HepG2 (cell line): Measurements from ENCODE around the gene PIRT. TPM values are rescaled to one million over a fixed set of nuclear protein-coding genes. Genes with fewer than 3 reads are reported as not detected.

Source experiments
- ATAC-seq: fragments of 200-7000 bp; cut with Tn5 transposase; 3 replicates; pipeline ENCODE4 v1.9.1; 2020; ENCODE audit warnings: mild to moderate bottlenecking, moderate library complexity
- BruUV-seq: library from RNA; stranded (reverse); fragments of 400-500 nt; replicated peaks from 2 replicates; lab custom pipeline; 2021; lab: Mats Ljungman, UMichigan
- CTCF ChIA-PET: fragments of 300-600 bp; formaldehyde crosslinking; extraction: SDS; loops from one replicate; lab custom pipeline; 2021; ENCODE audit warnings: low total read pairs, inconsistent platforms, low intra/inter-chr PET ratio; lab: Yijun Ruan, JAX
- POLR2A ChIA-PET: fragments of 350-600 bp; sonication (Branson Sonifier 250); formaldehyde crosslinking; loops from one replicate; lab custom pipeline; 2020; ENCODE audit warnings: antibody characterized with exemption, inconsistent platforms; lab: Yijun Ruan, JAX
- DNase-seq: peaks from one replicate; pipeline ENCODE4 v3.0.0-alpha.2; 2015; ENCODE audit warnings: low spot score
- FAIRE-seq: peaks from 3 replicates; lab custom pipeline; 2011; peaks lifted over from hg19 to GRCh38; lab: Jason Lieb, UNC
- H2AFZ ChIP-seq: one replicate; pipeline ENCODE4 v1.6.1; 2011; ENCODE audit warnings: low read length, inconsistent platforms
- H3K27ac ChIP-seq: fragments of 300-600 bp; 3 replicates; pipeline ENCODE4 v1.8.0; 2011; ENCODE audit warnings: mixed run types, mild to moderate bottlenecking, mixed read lengths, low read length, inconsistent platforms; ENCODE audit not compliant: insufficient read depth; ENCODE audit errors: extremely low read length
- H3K27me3 ChIP-seq, 2 experiments: fragments of 200-600 bp in 1 of 2; 2 replicates in 1 of 2; 3 replicates in 1 of 2; pipeline versions ENCODE4 v1.6.0 to v1.8.0; 2011; ENCODE audit warnings: low read length in 2 of 2, mild to moderate bottlenecking in 2 of 2, moderate library complexity in 2 of 2, inconsistent platforms in 1 of 2; ENCODE audit not compliant: insufficient read depth in 2 of 2, control insufficient read depth in 1 of 2
- H3K36me3 ChIP-seq, 2 experiments: fragments of 200-600 bp in 1 of 2; replicated peaks in 1 of 2; 2 replicates in 1 of 2; 3 replicates in 1 of 2; pipeline versions ENCODE4 v1.5.1 to v1.8.0; 2011; ENCODE audit warnings: low read length in 2 of 2, inconsistent platforms in 1 of 2; ENCODE audit not compliant: insufficient read depth in 2 of 2, control insufficient read depth in 1 of 2
- H3K4me1 ChIP-seq: 2 replicates; pipeline ENCODE4 v1.5.1; 2012; ENCODE audit warnings: low read length, inconsistent platforms; ENCODE audit not compliant: insufficient read depth
- H3K4me2 ChIP-seq: 2 replicates; pipeline ENCODE4 v1.6.0; 2011; ENCODE audit warnings: low read depth, low read length, inconsistent platforms
- H3K4me3 ChIP-seq, 3 experiments: fragments of 200-600 bp in 1 of 3; sonication (generic), shearing (Covaris generic) in 1 of 3; replicated peaks in 1 of 3; 2 replicates each; pipeline ENCODE4 v1.5.1; 2011 to 2016; ENCODE audit warnings: low read length in 3 of 3, inconsistent platforms in 2 of 3, low read depth in 2 of 3, mild to moderate bottlenecking in 2 of 3, control low read depth in 1 of 3, mixed read lengths in 1 of 3; ENCODE audit not compliant: insufficient read depth in 1 of 3
- H3K79me2 ChIP-seq: one replicate; pipeline ENCODE4 v1.6.1; 2011; ENCODE audit warnings: low read length, inconsistent platforms; ENCODE audit not compliant: insufficient read depth
- H3K9ac ChIP-seq: 2 replicates; pipeline ENCODE4 v1.6.0; 2011; ENCODE audit warnings: mild to moderate bottlenecking, low read depth, low read length, inconsistent platforms; ENCODE audit not compliant: insufficient read depth
- H3K9me3 ChIP-seq: 2 replicates; pipeline ENCODE4 v1.5.1; 2012; ENCODE audit warnings: mild to moderate bottlenecking, low read length
- H4K20me1 ChIP-seq: 2 replicates; pipeline ENCODE4 v1.6.0; 2011; ENCODE audit warnings: inconsistent platforms, mild to moderate bottlenecking, low read length, moderate library complexity; ENCODE audit not compliant: insufficient read depth
- FOXM1 ChIP-seq: sonication (generic); formaldehyde crosslinking; IDR thresholded peaks from 2 replicates; pipeline ENCODE4 v1.5.0; 2020; ENCODE audit warnings: missing genetic modification reagents
- GPBP1L1 ChIP-seq: sonication (generic); formaldehyde crosslinking; IDR thresholded peaks from 2 replicates; pipeline ENCODE4 v1.5.0; 2020; ENCODE audit warnings: mild to moderate bottlenecking, missing genetic modification reagents
- HCFC1 ChIP-seq: fragments of 150-350 bp; IDR thresholded peaks from 2 replicates; pipeline ENCODE4 v1.6.1; 2014; ENCODE audit warnings: low read depth, low read length
- KAT7 ChIP-seq: IDR thresholded peaks from 2 replicates; pipeline ENCODE4 v1.6.1; 2018; ENCODE audit warnings: borderline replicate concordance, missing compliant biosample characterization
- KLF15 ChIP-seq: sonication (generic); formaldehyde crosslinking; IDR thresholded peaks from 2 replicates; pipeline ENCODE4 v1.8.1; 2023; ENCODE audit warnings: borderline replicate concordance, mild to moderate bottlenecking, inconsistent platforms, missing genetic modification reagents, mixed read lengths
- KMT2B ChIP-seq: IDR thresholded peaks from 2 replicates; pipeline ENCODE4 v1.6.1; 2016; ENCODE audit warnings: missing genetic modification reagents, missing compliant biosample characterization
- MAFF ChIP-seq: IDR thresholded peaks from 2 replicates; pipeline ENCODE4 v1.6.1; 2011; ENCODE audit warnings: low read depth, low read length, improper control_type of control experiment
- ZC3H4 ChIP-seq: sonication (generic); formaldehyde crosslinking; IDR thresholded peaks from 2 replicates; pipeline ENCODE4 v1.4.0; 2020; ENCODE audit warnings: missing genetic modification reagents, borderline replicate concordance
- ZMYM3 ChIP-seq: sonication (generic); formaldehyde crosslinking; IDR thresholded peaks from 2 replicates; pipeline ENCODE4 v1.5.1; 2020; ENCODE audit warnings: mild to moderate bottlenecking, missing genetic modification reagents
- ZNF746 ChIP-seq: sonication (generic); formaldehyde crosslinking; IDR thresholded peaks from 2 replicates; pipeline ENCODE4 v1.8.0; 2022; ENCODE audit warnings: mild to moderate bottlenecking, missing genetic modification reagents
- ZNF749 ChIP-seq: sonication (generic); formaldehyde crosslinking; IDR thresholded peaks from 2 replicates; pipeline ENCODE4 v1.8.0; 2022; ENCODE audit warnings: mild to moderate bottlenecking, missing genetic modification reagents, moderate library complexity, borderline replicate concordance
- WGBS: methylation state at CpG from one replicate; pipeline ENCODE4 v1.1.6; 2017; ENCODE audit warnings: low lambda C conversion rate; 5-methylcytosine and 5-hydroxymethylcytosine counted together
- in situ Hi-C: cut with HindIII; loops from 2 replicates; pipeline ENCODE4 v1.10.0; 2017; ENCODE audit warnings: low pct_unique_long_range_greater_than_20kb; ENCODE audit not compliant: extremely low pct_ligation_motif_present
- intact Hi-C: fragments of 100-400 bp; cut with micrococcal nuclease; formaldehyde crosslinking; loops from one replicate; pipeline ENCODE4 v1.10.0; 2022; ENCODE audit not compliant: unreplicated experiment
- polyA plus RNA-seq, 8 experiments: library from polyadenylated mRNA; depleted of rRNA in 3 of 8; stranded (reverse) in 7 of 8; unstranded in 1 of 8; fragments of >200 nt; fragmentation: Illumina TruSeq in 4 of 8; extraction: Trizol in 4 of 8; gene quantifications; 2 replicates each; pipeline versions ENCODE4 v1.2.1 to v1.2.3, GENCODE V29; 2011 to 2016; ENCODE audit warnings: low read depth in 4 of 8, missing spikeins in 1 of 8, mixed read lengths in 1 of 8; ENCODE audit not compliant: insufficient read depth in 1 of 8
- total RNA-seq, 5 experiments: library from RNA; depleted of rRNA; stranded (reverse); fragments of >200 nt; fragmentation: Illumina TruSeq; extraction: Trizol; gene quantifications; 2 replicates each; pipeline ENCODE4 v1.2.3, GENCODE V29; 2016; ENCODE audit warnings: low read depth in 1 of 5
- TF ChIP-seq, protein P1 (sequence below): sonication (generic); formaldehyde crosslinking; IDR thresholded peaks from 2 replicates; pipeline ENCODE4 v1.4.0; 2020; ENCODE audit warnings: low read depth, mild to moderate bottlenecking, missing genetic modification reagents
- TF ChIP-seq, protein P2 (sequence below): sonication (generic); formaldehyde crosslinking; IDR thresholded peaks from 2 replicates; pipeline ENCODE4 v1.5.0; 2020; ENCODE audit warnings: mild to moderate bottlenecking, missing genetic modification reagents, borderline replicate concordance

Gene PIRT
- total and polyA plus RNA-seq, 2 of the 13 experiments (the other 11 are each of a cell fraction or from before 2014, with no cell fraction given) = not detected

DNA sequence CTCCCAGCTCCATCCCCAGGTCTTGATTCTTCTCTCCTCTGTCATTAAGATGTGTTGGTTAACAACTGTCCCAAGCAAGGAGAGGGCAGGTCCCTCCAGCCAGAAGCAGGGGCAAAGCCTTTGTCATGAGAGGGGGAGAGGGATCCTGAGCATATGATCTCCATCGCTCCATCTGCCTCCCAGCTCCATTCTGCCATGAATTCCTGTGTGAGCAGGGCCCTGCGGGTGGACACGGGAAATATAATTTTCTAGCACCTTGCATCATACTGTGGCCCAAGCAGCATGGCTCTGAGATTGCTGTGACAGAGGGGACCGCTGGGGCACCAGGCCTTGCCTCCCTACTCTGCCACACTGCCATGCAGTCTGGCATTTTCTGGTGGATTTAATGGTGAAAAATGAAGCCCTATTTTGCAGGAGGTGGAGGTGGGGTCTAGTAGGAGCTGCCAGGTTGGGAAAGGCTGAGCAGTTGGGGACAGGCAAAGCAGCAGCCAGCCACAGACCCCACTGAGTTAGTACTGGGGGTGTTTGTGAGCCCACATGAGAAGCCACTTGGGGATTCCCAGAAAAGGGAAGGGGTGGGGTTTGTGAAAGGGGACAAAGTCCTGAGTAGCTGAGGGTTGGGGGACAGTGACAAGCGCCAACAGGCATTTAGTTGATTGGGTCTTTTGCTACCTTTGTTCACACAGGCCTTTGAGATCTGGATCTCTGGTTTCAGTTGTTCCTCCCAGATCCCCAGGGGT, 50.4 kb downstream of the PIRT start (continued):
- TF ChIP-seq, protein P1, sequence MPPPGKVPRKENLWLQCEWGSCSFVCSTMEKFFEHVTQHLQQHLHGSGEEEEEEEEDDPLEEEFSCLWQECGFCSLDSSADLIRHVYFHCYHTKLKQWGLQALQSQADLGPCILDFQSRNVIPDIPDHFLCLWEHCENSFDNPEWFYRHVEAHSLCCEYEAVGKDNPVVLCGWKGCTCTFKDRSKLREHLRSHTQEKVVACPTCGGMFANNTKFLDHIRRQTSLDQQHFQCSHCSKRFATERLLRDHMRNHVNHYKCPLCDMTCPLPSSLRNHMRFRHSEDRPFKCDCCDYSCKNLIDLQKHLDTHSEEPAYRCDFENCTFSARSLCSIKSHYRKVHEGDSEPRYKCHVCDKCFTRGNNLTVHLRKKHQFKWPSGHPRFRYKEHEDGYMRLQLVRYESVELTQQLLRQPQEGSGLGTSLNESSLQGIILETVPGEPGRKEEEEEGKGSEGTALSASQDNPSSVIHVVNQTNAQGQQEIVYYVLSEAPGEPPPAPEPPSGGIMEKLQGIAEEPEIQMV = no peak
- TF ChIP-seq HCFC1 = no peak

DNA sequence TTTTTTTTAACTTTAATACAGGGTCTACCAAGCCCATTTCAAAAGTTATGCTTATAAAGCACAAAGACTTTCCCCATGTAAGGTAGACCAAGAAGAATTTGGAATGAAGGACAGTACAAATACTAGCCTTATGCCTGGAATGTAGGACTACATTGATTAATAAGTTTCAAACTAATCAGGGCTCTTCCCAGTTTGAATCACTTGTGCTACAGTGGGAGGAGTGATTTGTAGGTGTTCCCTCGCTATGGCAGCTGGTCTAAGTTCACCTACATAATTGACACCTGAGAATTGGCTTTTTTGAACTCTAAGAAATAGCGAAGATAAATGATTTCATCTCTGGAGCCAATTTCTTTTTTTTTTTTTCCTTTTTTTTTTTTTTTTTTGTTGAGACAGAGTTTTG, 52.6 kb downstream of the PIRT start:
- BruUV-seq = no TSS peak
- Histone ChIP-seq H3K36me3 (no peaks in the 10 kb centered on the region), H3K9ac (no peak overlapping the region), H3K4me1 (peaks cover 11% of the 10 kb centered on the region), H3K4me2 (no peak overlapping the region), H4K20me1 (no peaks in the 10 kb centered on the region), H3K4me3 (no peak overlapping the region), H3K27me3 (no peaks in the 10 kb centered on the region), H2AFZ (no peak overlapping the region), H3K27ac (no peak overlapping the region), H3K9me3 (no peaks in the 10 kb centered on the region), H3K79me2 (no peaks in the 10 kb centered on the region)
- POLR2A ChIA-PET = no interaction called here
- 28% methylated on average over 2 of the region's 2 CpGs for WGBS
- CTCF ChIA-PET = no interaction called here
- in situ Hi-C loops (no loop called here), intact Hi-C loops (no loop called here)
- no peak for ATAC-seq
- no peak for FAIRE-seq
- no peak for DNase-seq
- TF ChIP-seq GPBP1L1 (CRISPR knock-in tag) = no peak
- TF ChIP-seq, protein P2, sequence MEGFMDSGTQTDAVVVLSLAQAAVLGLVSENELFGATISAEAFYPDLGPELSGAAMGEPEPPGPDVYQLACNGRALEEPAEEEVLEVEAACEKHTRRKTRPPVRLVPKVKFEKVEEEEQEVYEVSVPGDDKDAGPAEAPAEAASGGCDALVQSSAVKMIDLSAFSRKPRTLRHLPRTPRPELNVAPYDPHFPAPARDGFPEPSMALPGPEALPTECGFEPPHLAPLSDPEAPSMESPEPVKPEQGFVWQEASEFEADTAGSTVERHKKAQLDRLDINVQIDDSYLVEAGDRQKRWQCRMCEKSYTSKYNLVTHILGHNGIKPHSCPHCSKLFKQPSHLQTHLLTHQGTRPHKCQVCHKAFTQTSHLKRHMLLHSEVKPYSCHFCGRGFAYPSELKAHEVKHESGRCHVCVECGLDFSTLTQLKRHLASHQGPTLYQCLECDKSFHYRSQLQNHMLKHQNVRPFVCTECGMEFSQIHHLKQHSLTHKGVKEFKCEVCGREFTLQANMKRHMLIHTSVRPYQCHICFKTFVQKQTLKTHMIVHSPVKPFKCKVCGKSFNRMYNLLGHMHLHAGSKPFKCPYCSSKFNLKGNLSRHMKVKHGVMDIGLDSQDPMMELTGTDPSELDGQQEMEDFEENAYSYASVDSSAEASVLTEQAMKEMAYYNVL (CRISPR knock-in tag) = no peak
- TF ChIP-seq KMT2B = no peak
- TF ChIP-seq FOXM1 (CRISPR knock-in tag) = no peak
- TF ChIP-seq ZNF746 (CRISPR knock-in tag) = no peak
- TF ChIP-seq MAFF = no peak
- TF ChIP-seq ZMYM3 (CRISPR knock-in tag) = no peak
- no peak for TF ChIP-seq ZC3H4 (CRISPR knock-in tag)
- no peak for TF ChIP-seq ZNF749
- TF ChIP-seq KAT7 (CRISPR knock-in tag) = no peak
- no peak for TF ChIP-seq KLF15
